ENCODE measurements around the gene PEMT.

GRCh38 chr17:17545984-17546383, 45.5 kb downstream of the PEMT start:
- no peak for TF ChIP-seq CTCF (IDR thresholded peaks at IDR 0.05)
- TF ChIP-seq POLR2AphosphoS5 (IDR thresholded peaks at IDR 0.05), result no peak
- TF ChIP-seq EP300 (IDR thresholded peaks at IDR 0.05; ENCODE audit: low read depth), result no peak

All from transverse colon (tissue), 4 donors.